SU-DHL-6 (cell line): ENCODE measurements around the gene PTTG1IP.

Experiments
- EZH2phosphoT487 ChIP-seq: fragments of 200-600 bp; sonication (generic), shearing (Covaris generic); conservative IDR thresholded peaks from 2 replicates; pipeline ENCODE4 v1.6.1; 2018; ENCODE audit warnings: mild to moderate bottlenecking, antibody characterized with exemption, low read length, moderate library complexity, mixed read lengths
- TF ChIP-seq, protein P1 (sequence below): fragments of 200-600 bp; sonication (generic); IDR thresholded peaks from one replicate; pipeline ENCODE4 v1.5.1; 2017; ENCODE audit warnings: antibody characterized with exemption, mild to moderate bottlenecking, low read length, moderate library complexity; ENCODE audit not compliant: insufficient read depth, poor library complexity, severe bottlenecking

DNA sequence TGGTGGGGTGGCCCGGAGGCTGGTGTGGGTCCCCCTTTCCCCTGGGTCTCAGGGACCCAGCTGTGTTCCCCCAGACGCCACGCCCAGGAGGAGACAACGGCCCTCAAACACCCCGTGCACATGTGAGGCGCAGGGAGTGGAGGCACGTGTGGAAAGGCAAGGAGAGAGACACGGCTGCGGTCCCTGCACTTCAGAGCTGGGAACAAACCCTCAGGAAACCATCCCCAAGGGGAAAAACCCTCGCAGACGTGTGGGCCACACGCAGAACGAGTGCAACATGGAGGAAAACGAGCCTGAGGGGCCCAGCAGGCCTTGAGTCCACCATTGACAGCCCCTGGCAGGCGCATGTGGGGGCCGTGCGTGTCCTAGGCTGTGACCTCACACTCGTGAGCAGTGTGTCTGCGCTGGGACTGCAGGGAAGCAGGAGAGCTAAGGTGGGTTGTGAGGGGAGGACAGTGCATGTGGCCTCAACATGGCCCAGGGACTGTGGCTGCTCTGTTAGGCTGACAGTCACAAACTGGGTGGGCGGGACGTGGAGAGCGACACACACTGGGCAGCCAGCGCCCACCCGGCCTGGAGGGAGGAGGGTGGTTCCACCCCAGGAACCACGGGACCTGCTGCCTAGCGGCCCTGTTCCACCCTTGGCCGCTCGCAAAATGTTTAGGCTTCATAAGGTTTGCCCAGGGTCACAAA is 27.2 kb upstream of the PTTG1IP start:
- TF ChIP-seq, protein P1, sequence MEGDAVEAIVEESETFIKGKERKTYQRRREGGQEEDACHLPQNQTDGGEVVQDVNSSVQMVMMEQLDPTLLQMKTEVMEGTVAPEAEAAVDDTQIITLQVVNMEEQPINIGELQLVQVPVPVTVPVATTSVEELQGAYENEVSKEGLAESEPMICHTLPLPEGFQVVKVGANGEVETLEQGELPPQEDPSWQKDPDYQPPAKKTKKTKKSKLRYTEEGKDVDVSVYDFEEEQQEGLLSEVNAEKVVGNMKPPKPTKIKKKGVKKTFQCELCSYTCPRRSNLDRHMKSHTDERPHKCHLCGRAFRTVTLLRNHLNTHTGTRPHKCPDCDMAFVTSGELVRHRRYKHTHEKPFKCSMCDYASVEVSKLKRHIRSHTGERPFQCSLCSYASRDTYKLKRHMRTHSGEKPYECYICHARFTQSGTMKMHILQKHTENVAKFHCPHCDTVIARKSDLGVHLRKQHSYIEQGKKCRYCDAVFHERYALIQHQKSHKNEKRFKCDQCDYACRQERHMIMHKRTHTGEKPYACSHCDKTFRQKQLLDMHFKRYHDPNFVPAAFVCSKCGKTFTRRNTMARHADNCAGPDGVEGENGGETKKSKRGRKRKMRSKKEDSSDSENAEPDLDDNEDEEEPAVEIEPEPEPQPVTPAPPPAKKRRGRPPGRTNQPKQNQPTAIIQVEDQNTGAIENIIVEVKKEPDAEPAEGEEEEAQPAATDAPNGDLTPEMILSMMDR = no peak
- TF ChIP-seq EZH2phosphoT487 = no peak
